ENCODE data around the gene PTPRK.
"Not testable (repeated sequence)": the region's sequence is repeated elsewhere in the genome, so short reads cannot be mapped to it uniquely, and the experiment has no call there.

PTPRK gene

DNA sequence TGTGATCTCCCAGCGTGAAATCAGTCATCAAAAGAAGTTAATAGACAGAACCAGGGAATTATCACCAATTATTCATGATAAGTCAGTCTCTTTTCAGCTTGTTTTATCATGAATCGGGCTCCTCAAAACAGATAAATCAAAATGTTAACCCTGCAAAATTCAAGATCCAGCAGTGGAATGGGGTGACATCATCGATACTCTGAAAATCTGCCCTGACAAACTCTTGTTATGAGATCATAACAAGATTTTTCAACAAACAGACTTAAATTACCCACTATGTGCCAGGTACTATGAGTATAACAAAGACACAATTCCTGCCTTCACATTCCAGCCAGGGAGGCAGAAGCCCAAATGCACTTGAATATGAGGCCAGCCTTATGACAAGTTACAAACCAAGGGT, 64.4 kb downstream of the PTPRK start:
- no peak overlapping the region for H3K4me3 ChIP-seq (ENCODE audit: insufficient read depth, low read depth, low read length)
- no peaks in the 10 kb centered on the region for H3K9me3 ChIP-seq (ENCODE audit: control insufficient read depth, low read length)
- no peaks in the 10 kb centered on the region for H3K4me1 ChIP-seq (ENCODE audit: control insufficient read depth, insufficient read depth, low read length)
- H3K27ac ChIP-seq (ENCODE audit: insufficient read depth, low read depth, low read length, poor library complexity, severe bottlenecking), result no peak overlapping the region
- no peaks in the 10 kb centered on the region for H3K36me3 ChIP-seq (ENCODE audit: control insufficient read depth, insufficient read depth, low read length)
- no peaks in the 10 kb centered on the region for H3K27me3 ChIP-seq (ENCODE audit: control insufficient read depth, insufficient read depth, low read length, poor library complexity, severe bottlenecking)
- 89 to 97% methylated on average over 3 of the region's 3 CpGs for whole genome bisulfite sequencing, 2 experiments

DNA sequence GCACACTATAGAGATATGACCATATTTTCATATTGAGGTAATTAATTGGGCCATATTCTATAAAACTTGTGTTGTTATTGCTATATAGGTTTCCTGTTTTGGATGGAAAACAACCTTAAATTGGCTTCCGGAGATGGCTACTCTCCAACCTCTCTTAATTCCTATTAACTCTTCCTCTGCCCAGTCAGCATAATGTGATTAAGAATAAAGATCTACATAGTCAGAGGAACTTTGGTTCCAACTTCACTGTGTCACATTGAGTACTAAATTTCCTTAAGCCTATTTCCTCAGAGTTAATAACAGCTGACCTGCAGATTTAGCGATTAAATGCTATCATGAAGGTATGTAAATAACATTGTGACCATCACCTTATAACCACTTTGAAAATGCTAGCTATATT, 67.7 kb downstream of the PTPRK start:
- no peaks in the 10 kb centered on the region for H3K4me1 ChIP-seq (ENCODE audit: control insufficient read depth, insufficient read depth, low read length)
- 95% methylated on average over 2 of the region's 2 CpGs; no CpG with 5 or more reads in 1 of the 2 experiments for WGBS, 2 experiments
- no peak overlapping the region for H3K27ac ChIP-seq (ENCODE audit: insufficient read depth, low read depth, low read length, poor library complexity, severe bottlenecking)

DNA sequence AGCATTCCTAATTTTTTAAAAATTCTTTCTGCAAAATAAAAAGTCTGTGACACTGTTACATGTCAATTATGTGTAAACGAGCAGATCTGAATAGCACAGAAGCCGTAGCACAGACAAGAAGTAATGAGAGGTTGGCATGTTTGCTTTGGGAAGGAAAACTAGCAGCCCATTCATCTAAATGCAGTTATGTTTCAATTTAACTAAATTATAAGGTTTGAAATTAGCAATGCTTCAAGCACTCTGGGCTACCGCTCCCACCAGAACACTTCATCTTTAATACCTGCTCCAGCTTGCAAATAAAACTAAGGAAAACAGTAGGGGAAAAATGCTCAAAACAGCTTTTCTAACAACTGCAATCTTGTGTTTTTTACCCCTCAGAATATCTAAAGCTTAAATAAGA, 73.9 kb downstream of the PTPRK start:
- 97 to 98% methylated on average over 3 of the region's 3 CpGs for WGBS, 2 experiments
- Histone ChIP-seq H3K4me3 (ENCODE audit: insufficient read depth, low read depth, low read length) (no peak overlapping the region), H3K27ac (ENCODE audit: insufficient read depth, low read depth, low read length, poor library complexity, severe bottlenecking) (no peak overlapping the region), H3K4me1 (ENCODE audit: control insufficient read depth, insufficient read depth, low read length) (no peaks in the 10 kb centered on the region), H3K9me3 (ENCODE audit: control insufficient read depth, low read length) (no peaks in the 10 kb centered on the region), H3K36me3 (ENCODE audit: control insufficient read depth, insufficient read depth, low read length) (no peaks in the 10 kb centered on the region), H3K27me3 (ENCODE audit: control insufficient read depth, insufficient read depth, low read length, poor library complexity, severe bottlenecking) (no peaks in the 10 kb centered on the region)

More for the DNA sequence above, 67.7 kb downstream of the PTPRK start:
- Histone ChIP-seq H3K36me3 (ENCODE audit: control insufficient read depth, insufficient read depth, low read length) (no peaks in the 10 kb centered on the region), H3K27me3 (ENCODE audit: control insufficient read depth, insufficient read depth, low read length, poor library complexity, severe bottlenecking) (no peaks in the 10 kb centered on the region), H3K4me3 (ENCODE audit: insufficient read depth, low read depth, low read length) (no peak overlapping the region), H3K9me3 (ENCODE audit: control insufficient read depth, low read length) (no peaks in the 10 kb centered on the region)

DNA sequence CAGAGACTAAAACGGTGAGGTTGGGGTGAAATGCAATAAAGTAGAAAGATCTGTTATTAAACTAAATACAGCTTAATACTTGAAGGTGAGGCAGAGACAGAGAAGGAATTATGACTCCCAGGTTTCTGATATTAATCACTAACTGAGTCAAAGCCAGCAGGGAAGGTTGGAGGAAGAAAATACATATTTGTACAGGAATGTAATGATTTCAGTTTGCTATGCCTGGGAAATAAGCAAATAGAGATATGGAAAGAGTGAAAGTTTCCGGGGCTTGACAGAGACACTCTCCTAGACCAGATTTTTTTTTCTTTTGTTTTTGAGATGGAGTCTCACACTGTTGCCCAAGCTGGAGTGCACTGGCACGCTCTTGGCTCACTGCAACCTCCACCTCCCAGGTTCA, 76.8 kb downstream of the PTPRK start:
- Histone ChIP-seq H3K27ac (ENCODE audit: insufficient read depth, low read depth, low read length, poor library complexity, severe bottlenecking) (no peak overlapping the region), H3K9me3 (ENCODE audit: control insufficient read depth, low read length) (no peaks in the 10 kb centered on the region)
- WGBS, 2 experiments, result 92 to 95% methylated on average over 3 of the region's 3 CpGs

DNA sequence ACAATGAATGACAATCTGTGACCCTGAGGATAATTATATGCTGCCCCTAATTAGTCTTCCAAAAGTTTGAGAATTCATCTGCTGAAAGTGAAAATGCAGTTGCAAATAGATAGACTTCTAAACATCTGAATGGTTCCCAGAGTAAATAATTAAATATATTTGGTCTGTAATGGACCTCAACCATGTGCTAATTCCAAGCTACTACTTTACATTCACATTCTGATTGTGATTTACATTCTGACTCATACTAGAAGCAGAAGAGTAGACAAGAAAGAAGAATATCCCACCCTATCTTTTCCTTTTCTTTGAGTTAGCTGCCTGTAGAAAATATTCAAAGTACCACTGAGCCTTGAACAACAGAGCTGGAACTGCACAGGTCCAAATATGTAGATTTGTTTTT, 80.8 kb downstream of the PTPRK start:
- no peaks in the 10 kb centered on the region for H3K9me3 ChIP-seq (ENCODE audit: control insufficient read depth, low read length)
- no peaks in the 10 kb centered on the region for H3K27me3 ChIP-seq (ENCODE audit: control insufficient read depth, insufficient read depth, low read length, poor library complexity, severe bottlenecking)
- no peaks in the 10 kb centered on the region for H3K36me3 ChIP-seq (ENCODE audit: control insufficient read depth, insufficient read depth, low read length)
- H3K4me3 ChIP-seq (ENCODE audit: insufficient read depth, low read depth, low read length), result no peak overlapping the region
- no peaks in the 10 kb centered on the region for H3K4me1 ChIP-seq (ENCODE audit: control insufficient read depth, insufficient read depth, low read length)
- H3K27ac ChIP-seq (ENCODE audit: insufficient read depth, low read depth, low read length, poor library complexity, severe bottlenecking), result no peak overlapping the region

More for the DNA sequence above, 76.8 kb downstream of the PTPRK start:
- H3K27me3 ChIP-seq (ENCODE audit: control insufficient read depth, insufficient read depth, low read length, poor library complexity, severe bottlenecking), result no peaks in the 10 kb centered on the region
- H3K4me1 ChIP-seq (ENCODE audit: control insufficient read depth, insufficient read depth, low read length), result no peaks in the 10 kb centered on the region
- H3K36me3 ChIP-seq (ENCODE audit: control insufficient read depth, insufficient read depth, low read length), result no peaks in the 10 kb centered on the region
- H3K4me3 ChIP-seq (ENCODE audit: insufficient read depth, low read depth, low read length), result no peak overlapping the region

DNA sequence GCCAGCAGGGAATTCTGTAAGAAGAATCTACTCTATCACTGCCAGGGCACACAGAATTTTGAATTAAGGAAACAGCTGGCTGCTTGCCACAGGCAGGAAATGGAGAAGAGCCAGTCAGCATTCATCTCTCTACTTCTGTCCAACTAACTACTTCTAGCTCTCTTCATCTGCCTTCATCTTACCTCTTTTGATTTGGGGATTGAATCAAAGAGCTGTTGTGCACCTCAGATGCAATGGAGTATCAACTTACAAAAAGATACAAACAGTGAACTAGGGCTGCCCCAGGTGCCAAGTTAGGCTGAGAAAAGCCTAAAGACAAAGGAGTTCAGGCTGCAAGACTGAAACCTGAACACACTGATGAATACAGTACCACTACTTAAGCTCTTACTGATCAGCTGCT, 82.0 kb downstream of the PTPRK start:
- Histone ChIP-seq H3K27me3 (ENCODE audit: control insufficient read depth, insufficient read depth, low read length, poor library complexity, severe bottlenecking) (no peaks in the 10 kb centered on the region), H3K4me3 (ENCODE audit: insufficient read depth, low read depth, low read length) (no peak overlapping the region), H3K27ac (ENCODE audit: insufficient read depth, low read depth, low read length, poor library complexity, severe bottlenecking) (no peak overlapping the region), H3K36me3 (ENCODE audit: control insufficient read depth, insufficient read depth, low read length) (no peaks in the 10 kb centered on the region), H3K9me3 (ENCODE audit: control insufficient read depth, low read length) (no peaks in the 10 kb centered on the region), H3K4me1 (ENCODE audit: control insufficient read depth, insufficient read depth, low read length) (no peaks in the 10 kb centered on the region)

DNA sequence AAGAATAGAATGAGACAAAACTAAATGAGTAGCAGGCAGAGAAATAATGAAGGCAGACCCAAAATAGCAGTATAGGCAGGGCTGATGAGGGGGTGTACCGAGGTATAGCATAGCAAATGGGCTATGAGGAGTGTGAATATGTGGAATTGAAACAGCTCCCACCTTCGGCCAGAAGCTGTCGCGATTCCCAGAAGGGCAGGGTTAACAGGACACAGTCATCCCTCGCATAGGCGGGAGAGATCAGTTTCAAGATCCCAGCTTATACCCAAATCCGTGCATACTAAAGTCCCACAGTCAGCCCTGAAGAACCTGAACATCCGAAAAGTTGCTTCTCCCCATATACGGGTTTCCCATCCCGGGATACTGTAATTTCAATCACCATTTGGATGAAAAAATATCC, 82.7 kb downstream of the PTPRK start:
- Histone ChIP-seq H3K27ac (ENCODE audit: insufficient read depth, low read depth, low read length, poor library complexity, severe bottlenecking) (no peak overlapping the region), H3K27me3 (ENCODE audit: control insufficient read depth, insufficient read depth, low read length, poor library complexity, severe bottlenecking) (no peaks in the 10 kb centered on the region), H3K4me1 (ENCODE audit: control insufficient read depth, insufficient read depth, low read length) (no peaks in the 10 kb centered on the region), H3K9me3 (ENCODE audit: control insufficient read depth, low read length) (no peaks in the 10 kb centered on the region), H3K4me3 (ENCODE audit: insufficient read depth, low read depth, low read length) (no peak overlapping the region), H3K36me3 (ENCODE audit: control insufficient read depth, insufficient read depth, low read length) (no peaks in the 10 kb centered on the region)
- 92 to 95% methylated on average over 10 of the region's 10 CpGs for WGBS, 2 experiments

DNA sequence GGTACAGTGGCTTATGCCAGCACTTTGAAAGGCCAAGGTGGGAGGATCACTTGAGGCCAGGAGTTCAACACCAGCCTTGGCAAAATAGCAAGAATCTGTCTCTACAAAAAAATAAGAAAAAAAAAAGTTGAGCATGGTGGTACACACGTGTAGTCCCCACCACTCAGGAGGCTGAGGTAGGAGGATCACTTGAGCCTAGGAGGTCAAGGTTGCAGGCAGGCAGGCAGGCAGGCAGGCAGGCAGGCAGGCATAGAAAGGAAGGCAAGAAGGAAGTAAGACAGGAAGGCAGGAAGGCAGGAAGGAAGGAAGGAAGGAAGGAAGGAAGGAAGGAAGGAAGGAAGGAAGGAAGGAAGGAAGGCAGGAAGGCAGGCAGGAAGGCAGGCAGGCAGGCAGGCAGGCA, 85.6 kb downstream of the PTPRK start:
- H3K27ac ChIP-seq (ENCODE audit: insufficient read depth, low read depth, low read length, poor library complexity, severe bottlenecking); H3K27me3 ChIP-seq (ENCODE audit: control insufficient read depth, insufficient read depth, low read length, poor library complexity, severe bottlenecking); H3K36me3 ChIP-seq (ENCODE audit: control insufficient read depth, insufficient read depth, low read length); H3K4me3 ChIP-seq (ENCODE audit: insufficient read depth, low read depth, low read length); H3K9me3 ChIP-seq (ENCODE audit: control insufficient read depth, low read length); H3K4me1 ChIP-seq (ENCODE audit: control insufficient read depth, insufficient read depth, low read length): not testable (repeated sequence)
- WGBS, 2 experiments, result 74 to 92% methylated on average over 1 of the region's 1 CpG

DNA sequence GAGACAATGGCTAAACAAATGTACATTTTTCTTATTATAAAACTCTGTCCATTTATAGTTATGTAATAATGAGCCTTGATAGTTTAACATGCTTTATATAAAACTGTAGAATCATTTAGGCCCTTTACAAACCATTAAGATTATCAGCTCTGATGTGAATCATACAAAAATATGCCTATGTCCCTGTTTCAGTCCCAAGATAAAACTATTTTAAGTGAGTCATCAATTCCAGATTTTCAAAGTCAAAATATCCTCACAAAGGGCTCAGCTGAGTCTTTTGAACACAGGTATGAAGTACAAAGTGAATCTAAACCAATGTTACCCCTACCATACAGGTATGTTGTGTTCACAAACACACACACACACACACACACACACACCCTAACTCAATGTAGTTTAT, 88.0 kb downstream of the PTPRK start:
- Histone ChIP-seq H3K9me3 (ENCODE audit: control insufficient read depth, low read length) (no peaks in the 10 kb centered on the region), H3K27ac (ENCODE audit: insufficient read depth, low read depth, low read length, poor library complexity, severe bottlenecking) (no peak overlapping the region), H3K27me3 (ENCODE audit: control insufficient read depth, insufficient read depth, low read length, poor library complexity, severe bottlenecking) (no peaks in the 10 kb centered on the region), H3K4me1 (ENCODE audit: control insufficient read depth, insufficient read depth, low read length) (peaks cover 5% of the 10 kb centered on the region), H3K36me3 (ENCODE audit: control insufficient read depth, insufficient read depth, low read length) (no peaks in the 10 kb centered on the region), H3K4me3 (ENCODE audit: insufficient read depth, low read depth, low read length) (no peak overlapping the region)

DNA sequence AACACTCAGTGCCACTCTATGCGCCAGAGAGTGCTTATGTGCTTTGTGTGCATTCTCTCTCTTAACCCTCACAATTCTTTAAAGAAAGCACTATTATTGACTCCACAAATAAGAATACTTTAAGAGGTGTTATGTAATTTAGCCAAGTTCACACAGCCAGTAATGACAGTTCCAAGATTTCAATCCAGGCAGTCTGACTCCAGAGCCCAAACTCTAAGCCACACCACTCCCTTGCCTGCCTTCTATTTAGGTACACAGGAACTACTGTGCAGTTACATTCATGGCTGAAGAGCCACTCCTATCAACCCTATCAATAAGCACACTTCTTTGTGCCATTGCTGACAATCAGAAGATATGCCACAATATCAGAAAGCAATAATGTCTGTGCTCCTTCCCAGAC, 93.3 kb downstream of the PTPRK start:
- no peak overlapping the region for H3K4me3 ChIP-seq (ENCODE audit: insufficient read depth, low read depth, low read length)
- no peak overlapping the region for H3K27ac ChIP-seq (ENCODE audit: insufficient read depth, low read depth, low read length, poor library complexity, severe bottlenecking)
- no peaks in the 10 kb centered on the region for H3K27me3 ChIP-seq (ENCODE audit: control insufficient read depth, insufficient read depth, low read length, poor library complexity, severe bottlenecking)
- WGBS, 2 experiments, result 100% methylated on average over 1 of the region's 1 CpG; no CpG with 5 or more reads in 1 of the 2 experiments
- peaks cover 5% of the 10 kb centered on the region for H3K4me1 ChIP-seq (ENCODE audit: control insufficient read depth, insufficient read depth, low read length)
- no peaks in the 10 kb centered on the region for H3K36me3 ChIP-seq (ENCODE audit: control insufficient read depth, insufficient read depth, low read length)
- H3K9me3 ChIP-seq (ENCODE audit: control insufficient read depth, low read length), result no peaks in the 10 kb centered on the region

DNA sequence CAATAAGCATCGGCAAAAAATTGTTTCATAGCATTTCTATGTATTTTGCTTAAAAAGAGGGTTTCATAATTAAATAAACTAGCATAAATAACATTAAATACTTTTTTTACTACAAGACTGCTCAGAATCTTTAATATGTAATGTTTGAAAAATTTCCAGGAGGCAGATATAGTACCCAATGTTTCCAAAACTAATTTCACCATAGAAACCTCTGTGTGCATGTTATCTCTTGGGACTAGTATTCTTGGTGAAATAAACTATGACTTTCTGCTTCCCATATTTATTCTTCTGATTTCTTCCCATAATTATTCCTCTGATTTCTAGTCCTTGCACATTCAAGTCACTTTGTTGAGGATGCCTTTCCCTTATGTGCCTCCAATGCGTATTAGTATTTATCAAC, 94.5 kb downstream of the PTPRK start:
- Histone ChIP-seq H3K9me3 (ENCODE audit: control insufficient read depth, low read length) (no peaks in the 10 kb centered on the region), H3K36me3 (ENCODE audit: control insufficient read depth, insufficient read depth, low read length) (no peaks in the 10 kb centered on the region), H3K27me3 (ENCODE audit: control insufficient read depth, insufficient read depth, low read length, poor library complexity, severe bottlenecking) (no peaks in the 10 kb centered on the region), H3K27ac (ENCODE audit: insufficient read depth, low read depth, low read length, poor library complexity, severe bottlenecking) (no peak overlapping the region), H3K4me3 (ENCODE audit: insufficient read depth, low read depth, low read length) (no peak overlapping the region), H3K4me1 (ENCODE audit: control insufficient read depth, insufficient read depth, low read length) (no peaks in the 10 kb centered on the region)
- WGBS, 2 experiments, result 92 to 95% methylated on average over 1 of the region's 2 CpGs
